Fibroblast of skin of right quadriceps (primary cell): Measurements from ENCODE around the gene CPED1.
A peak's percentile ranks its signal among the peaks of the same experiment; 100 is the strongest.
"Not testable (repeated sequence)": the region's sequence is repeated elsewhere in the genome, so short reads cannot be mapped to it uniquely, and the experiment has no call there.

ENCODE experiments used
- DNase-seq: peaks from one replicate; pipeline ENCODE4 v3.0.0-alpha.2; 2013

CPED1 gene

GRCh38 chr7:121103086-121103485, 114.6 kb downstream of the CPED1 start:
- DNase-seq: no peak

GRCh38 chr7:121103579-121103978, 115.1 kb downstream of the CPED1 start:
- no peak for DNase-seq

GRCh38 chr7:121105262-121105661, 116.8 kb downstream of the CPED1 start:
- DNase-seq: no peak

GRCh38 chr7:121107923-121108498, 119.5 kb downstream of the CPED1 start:
- peak; percentile 72 for DNase-seq

- DNase-seq: no peak
These were observed 120.6 kb downstream of the CPED1 start for GRCh38 chr7:121109145-121109544.

- peak; percentile 57 for DNase-seq
These were observed 124.8 kb downstream of the CPED1 start for GRCh38 chr7:121113288-121113687.

- peak; percentile 70 for DNase-seq
These were observed 127.9 kb downstream of the CPED1 start for GRCh38 chr7:121116396-121116795.

- DNase-seq: no peak
These were observed 130.5 kb downstream of the CPED1 start for GRCh38 chr7:121119047-121119446.

- DNase-seq: no peak
These were observed 134.5 kb downstream of the CPED1 start for GRCh38 chr7:121123032-121123431.

GRCh38 chr7:121125454-121125853, 136.9 kb downstream of the CPED1 start:
- DNase-seq: not testable (repeated sequence)

- no peak for DNase-seq
These were observed 137.7 kb downstream of the CPED1 start for GRCh38 chr7:121126201-121126600.

GRCh38 chr7:121126801-121127534, 138.5 kb downstream of the CPED1 start:
- peak; percentile 30 for DNase-seq

- no peak for DNase-seq
These were observed 144.4 kb downstream of the CPED1 start for GRCh38 chr7:121132940-121133339.

- DNase-seq: no peak
These were observed 144.9 kb downstream of the CPED1 start for GRCh38 chr7:121133444-121133843.

- no peak for DNase-seq
These were observed 149.1 kb downstream of the CPED1 start for GRCh38 chr7:121137580-121137979.

GRCh38 chr7:121138262-121138933, 149.9 kb downstream of the CPED1 start:
- DNase-seq: peak; percentile 10

- DNase-seq: no peak
These were observed 150.9 kb downstream of the CPED1 start for GRCh38 chr7:121139427-121139826.

- DNase-seq: no peak
These were observed 152.3 kb downstream of the CPED1 start for GRCh38 chr7:121140790-121141189.

- DNase-seq: peak; percentile 10
These were observed 163.3 kb downstream of the CPED1 start for GRCh38 chr7:121151774-121152221.

GRCh38 chr7:121153411-121153810, 164.9 kb downstream of the CPED1 start:
- DNase-seq: no peak

GRCh38 chr7:121153995-121154394, 165.5 kb downstream of the CPED1 start:
- DNase-seq: peak; percentile 50

GRCh38 chr7:121156825-121157224, 168.3 kb downstream of the CPED1 start:
- no peak for DNase-seq

GRCh38 chr7:121157341-121157751, 168.8 kb downstream of the CPED1 start:
- DNase-seq: no peak
